Mucosa of descending colon (tissue), 3 donors: ENCODE data around the gene KDM3B. TPM values are rescaled to one million over a fixed set of nuclear protein-coding genes. Genes with fewer than 3 reads are reported as not detected.

Source experiments
- ATAC-seq: fragments of 200-7000 bp; cut with Tn5 transposase; one replicate; pipeline ENCODE4 v1.9.1; 2020; ENCODE audit warnings: mild to moderate bottlenecking, moderate library complexity
- DNase-seq, 3 donors: peaks; one replicate each; pipeline ENCODE4 v3.0.0-alpha.2; 2020
- H3K36me3 ChIP-seq: fragments of 200-600 bp; one replicate; pipeline ENCODE4 v1.8.0; 2021; ENCODE audit warnings: low read depth, mild to moderate bottlenecking
- H3K4me1 ChIP-seq: fragments of 200-600 bp; one replicate; pipeline ENCODE4 v1.8.0; 2021; ENCODE audit warnings: low read depth, mild to moderate bottlenecking
- H3K4me3 ChIP-seq: fragments of 200-600 bp; one replicate; pipeline ENCODE4 v1.8.0; 2021; ENCODE audit warnings: mild to moderate bottlenecking
- H3K9me3 ChIP-seq: fragments of 200-600 bp; one replicate; pipeline ENCODE4 v1.8.0; 2021; ENCODE audit warnings: mild to moderate bottlenecking
- intact Hi-C, 2 donors: fragments of 100-400 bp; cut with DNase I in 1 of 2; cut with micrococcal nuclease in 1 of 2; formaldehyde crosslinking; loops; one replicate each; pipeline versions ENCODE4 v1.11.0 to v1.11.1; 2022; cut with DNase I, micrococcal nuclease
- total RNA-seq, 3 donors: library from RNA; stranded (reverse); fragmentation: NEBNext Ultra II Directional in 2 of 3; extraction: Animal tissue kit (Norgen Biotek cat#: 25700) in 2 of 3; gene quantifications; one replicate each; pipeline versions ENCODE4 v1.2.1 to v1.2.4, GENCODE V29; 2021 to 2023
- TF ChIP-seq, protein P1 (sequence below): fragments of 200-600 bp; IDR thresholded peaks from one replicate; pipeline ENCODE4 v1.8.0; 2022; ENCODE audit warnings: antibody characterized with exemption, mild to moderate bottlenecking
- donor health status: DM: no; HTN: no; CAD: no; lungs with moderate emphysema.
- donor health status: DM: no; HTN: no; CAD: no.
- donor health status: DM: no; HTN: yes; CAD: no.

Gene KDM3B
- total RNA-seq, 3 donors from 2014 or later, result 56.6 to 84.3 (median 71.7) TPM

DNA sequence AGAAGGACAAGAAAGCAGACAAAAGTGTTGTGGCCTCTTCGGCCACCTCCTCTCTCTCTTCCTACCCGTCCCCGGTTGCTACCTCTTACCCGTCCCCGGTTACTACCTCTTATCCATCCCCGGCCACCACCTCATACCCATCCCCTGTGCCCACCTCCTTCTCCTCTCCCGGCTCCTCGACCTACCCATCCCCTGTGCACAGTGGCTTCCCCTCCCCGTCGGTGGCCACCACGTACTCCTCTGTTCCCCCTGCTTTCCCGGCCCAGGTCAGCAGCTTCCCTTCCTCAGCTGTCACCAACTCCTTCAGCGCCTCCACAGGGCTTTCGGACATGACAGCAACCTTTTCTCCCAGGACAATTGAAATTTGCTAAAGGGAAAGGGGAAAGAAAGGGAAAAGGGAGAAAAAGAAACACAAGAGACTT is 115.2 kb downstream of the KDM3B start:
- Histone ChIP-seq H3K9me3 (no peaks in the 10 kb centered on the region), H3K36me3 (no peaks in the 10 kb centered on the region), H3K4me3 (no peak overlapping the region), H3K4me1 (peaks cover 13% of the 10 kb centered on the region)
- ATAC-seq, result no peak
- intact Hi-C loops, result no loop called here
- TF ChIP-seq, protein P1, sequence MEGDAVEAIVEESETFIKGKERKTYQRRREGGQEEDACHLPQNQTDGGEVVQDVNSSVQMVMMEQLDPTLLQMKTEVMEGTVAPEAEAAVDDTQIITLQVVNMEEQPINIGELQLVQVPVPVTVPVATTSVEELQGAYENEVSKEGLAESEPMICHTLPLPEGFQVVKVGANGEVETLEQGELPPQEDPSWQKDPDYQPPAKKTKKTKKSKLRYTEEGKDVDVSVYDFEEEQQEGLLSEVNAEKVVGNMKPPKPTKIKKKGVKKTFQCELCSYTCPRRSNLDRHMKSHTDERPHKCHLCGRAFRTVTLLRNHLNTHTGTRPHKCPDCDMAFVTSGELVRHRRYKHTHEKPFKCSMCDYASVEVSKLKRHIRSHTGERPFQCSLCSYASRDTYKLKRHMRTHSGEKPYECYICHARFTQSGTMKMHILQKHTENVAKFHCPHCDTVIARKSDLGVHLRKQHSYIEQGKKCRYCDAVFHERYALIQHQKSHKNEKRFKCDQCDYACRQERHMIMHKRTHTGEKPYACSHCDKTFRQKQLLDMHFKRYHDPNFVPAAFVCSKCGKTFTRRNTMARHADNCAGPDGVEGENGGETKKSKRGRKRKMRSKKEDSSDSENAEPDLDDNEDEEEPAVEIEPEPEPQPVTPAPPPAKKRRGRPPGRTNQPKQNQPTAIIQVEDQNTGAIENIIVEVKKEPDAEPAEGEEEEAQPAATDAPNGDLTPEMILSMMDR, result no peak
- DNase-seq, result no peak

DNA sequence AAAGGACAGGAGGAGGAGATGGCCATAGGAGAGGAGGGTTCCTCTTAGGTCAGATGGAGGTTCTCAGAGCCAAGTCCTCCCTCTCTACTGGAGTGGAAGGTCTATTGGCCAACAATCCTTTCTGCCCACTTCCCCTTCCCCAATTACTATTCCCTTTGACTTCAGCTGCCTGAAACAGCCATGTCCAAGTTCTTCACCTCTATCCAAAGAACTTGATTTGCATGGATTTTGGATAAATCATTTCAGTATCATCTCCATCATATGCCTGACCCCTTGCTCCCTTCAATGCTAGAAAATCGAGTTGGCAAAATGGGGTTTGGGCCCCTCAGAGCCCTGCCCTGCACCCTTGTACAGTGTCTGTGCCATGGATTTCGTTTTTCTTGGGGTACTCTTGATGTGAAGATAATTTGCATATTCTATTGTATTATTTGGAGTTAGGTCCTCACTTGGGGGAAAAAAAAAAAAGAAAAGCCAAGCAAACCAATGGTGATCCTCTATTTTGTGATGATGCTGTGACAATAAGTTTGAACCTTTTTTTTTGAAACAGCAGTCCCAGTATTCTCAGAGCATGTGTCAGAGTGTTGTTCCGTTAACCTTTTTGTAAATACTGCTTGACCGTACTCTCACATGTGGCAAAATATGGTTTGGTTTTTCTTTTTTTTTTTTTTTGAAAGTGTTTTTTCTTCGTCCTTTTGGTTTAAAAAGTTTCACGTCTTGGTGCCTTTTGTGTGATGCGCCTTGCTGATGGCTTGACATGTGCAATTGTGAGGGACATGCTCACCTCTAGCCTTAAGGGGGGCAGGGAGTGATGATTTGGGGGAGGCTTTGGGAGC is 115.9 kb downstream of the KDM3B start:
- Histone ChIP-seq H3K4me1 (peaks cover 12% of the 10 kb centered on the region), H3K9me3 (no peaks in the 10 kb centered on the region), H3K36me3 (no peaks in the 10 kb centered on the region), H3K4me3 (no peak overlapping the region)
- TF ChIP-seq, protein P1, result no peak
- ATAC-seq, result no peak
- DNase-seq, result no peak
- intact Hi-C loops, result no loop called here

DNA sequence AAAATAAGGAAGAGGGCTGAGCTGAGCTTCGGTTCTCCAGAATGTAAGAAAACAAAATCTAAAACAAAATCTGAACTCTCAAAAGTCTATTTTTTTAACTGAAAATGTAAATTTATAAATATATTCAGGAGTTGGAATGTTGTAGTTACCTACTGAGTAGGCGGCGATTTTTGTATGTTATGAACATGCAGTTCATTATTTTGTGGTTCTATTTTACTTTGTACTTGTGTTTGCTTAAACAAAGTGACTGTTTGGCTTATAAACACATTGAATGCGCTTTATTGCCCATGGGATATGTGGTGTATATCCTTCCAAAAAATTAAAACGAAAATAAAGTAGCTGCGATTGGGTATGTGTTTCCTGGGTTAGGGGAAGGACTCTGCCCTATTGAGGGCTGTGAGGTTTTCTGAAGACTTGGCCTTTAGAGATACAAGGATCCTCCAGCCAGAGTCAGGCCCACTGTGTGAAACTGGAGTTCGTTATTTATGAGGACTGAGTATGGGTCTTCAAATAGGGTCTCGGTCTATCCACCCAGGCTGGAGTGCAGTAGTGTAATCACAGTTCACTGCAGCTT is 116.6 kb downstream of the KDM3B start:
- TF ChIP-seq, protein P1, result no peak
- DNase-seq (no peak), ATAC-seq (no peak)
- intact Hi-C loops, result no loop called here
- Histone ChIP-seq H3K4me3 (no peak overlapping the region), H3K4me1 (peaks cover 10% of the 10 kb centered on the region), H3K9me3 (no peaks in the 10 kb centered on the region), H3K36me3 (no peaks in the 10 kb centered on the region)

DNA sequence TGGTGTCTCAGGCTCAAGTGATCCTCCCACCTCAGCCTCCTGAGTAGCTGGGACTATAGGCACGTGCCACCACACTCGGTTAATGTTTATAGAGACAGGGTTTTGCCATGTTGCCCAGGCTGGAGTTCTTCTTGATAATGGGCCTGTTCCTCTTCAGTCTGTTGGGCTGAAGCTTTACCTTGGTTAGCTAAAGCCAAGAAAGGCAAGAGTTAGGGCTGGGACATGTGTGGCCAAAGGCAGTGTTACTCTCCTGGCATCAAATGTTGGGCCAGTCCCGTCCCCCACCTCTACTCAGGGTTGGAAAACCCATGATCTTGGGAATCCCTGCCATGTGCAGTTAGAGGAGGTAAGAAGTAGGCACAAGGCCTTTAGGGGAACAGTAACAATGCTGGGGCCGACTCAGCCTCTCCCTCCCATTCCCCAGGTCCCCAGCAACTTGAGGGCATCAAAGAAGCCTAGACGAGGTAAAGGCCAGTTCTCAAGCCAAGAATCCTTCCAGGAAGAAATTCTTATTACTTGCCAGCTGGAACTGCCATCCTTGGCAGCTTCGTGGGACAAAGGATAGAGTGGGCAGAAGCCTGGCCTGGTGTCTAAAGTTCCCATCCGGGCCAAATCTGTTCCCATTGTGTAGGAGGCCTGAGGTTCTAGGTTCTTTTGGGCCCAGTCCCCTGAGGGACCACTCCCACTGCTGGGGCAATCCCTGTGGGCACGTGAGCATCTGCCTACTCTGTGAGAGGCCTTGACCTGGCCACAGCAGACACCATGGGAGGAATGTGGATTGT is 117.2 kb downstream of the KDM3B start:
- DNase-seq, result no peak
- Histone ChIP-seq H3K4me3 (no peak overlapping the region), H3K9me3 (no peaks in the 10 kb centered on the region), H3K36me3 (no peaks in the 10 kb centered on the region), H3K4me1 (peaks cover 10% of the 10 kb centered on the region)
- ATAC-seq, result peak; percentile 2
- TF ChIP-seq, protein P1, result no peak
- intact Hi-C loops, result no loop called here

DNA sequence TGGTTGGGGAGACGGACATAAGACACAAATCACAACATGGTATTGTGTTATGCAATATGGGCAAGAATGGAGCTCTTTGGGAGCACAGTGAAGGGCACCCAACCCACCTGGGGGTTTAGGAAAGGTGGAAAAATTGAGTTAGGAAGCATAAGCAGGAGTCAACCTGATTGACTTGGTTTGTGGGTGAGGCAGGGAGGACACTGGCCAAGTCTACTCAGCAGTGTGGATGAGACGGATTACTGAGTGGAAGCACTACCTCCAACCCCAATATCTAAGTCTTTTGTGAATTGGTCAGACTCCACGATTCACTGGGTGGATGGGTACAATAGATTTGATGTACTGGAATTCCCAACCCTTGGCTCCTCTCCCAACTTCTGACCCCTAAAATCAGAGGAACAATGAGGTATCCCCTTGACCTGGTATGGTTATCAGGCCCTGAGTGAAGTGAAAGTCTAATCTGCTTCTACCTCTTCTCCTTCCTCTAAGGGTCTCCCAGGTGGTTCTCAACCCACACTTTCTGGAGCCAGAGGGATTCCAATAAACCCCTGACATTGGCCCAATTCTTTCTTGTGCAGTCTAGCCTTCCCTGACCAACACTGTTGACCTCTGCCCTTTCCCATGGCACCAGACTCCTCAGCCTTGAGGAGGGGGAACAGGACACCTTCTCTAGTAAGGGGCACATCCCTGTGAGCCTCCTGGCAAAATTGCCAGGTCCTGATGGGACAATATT is 118.0 kb downstream of the KDM3B start:
- no peak for DNase-seq
- peaks cover 10% of the 10 kb centered on the region for H3K4me1 ChIP-seq
- ATAC-seq, result peak; percentile 6
- no peaks in the 10 kb centered on the region for H3K9me3 ChIP-seq
- no peak overlapping the region for H3K4me3 ChIP-seq
- no peaks in the 10 kb centered on the region for H3K36me3 ChIP-seq
- intact Hi-C loops, result no loop called here
- TF ChIP-seq, protein P1, result no peak
